SK-N-SH (cell line): Measurements from ENCODE around the gene CDH4. TPM values are rescaled to one million over a fixed set of nuclear protein-coding genes. Genes with fewer than 3 reads are reported as not detected.

Experiments
- CTCF ChIA-PET: fragments of 300-600, 350-600 bp; formaldehyde crosslinking; extraction: SDS; loops from one replicate; lab custom pipeline; 2021; lab: Yijun Ruan, JAX
- POLR2A ChIA-PET: fragments of 350-600 bp; sonication (Branson Sonifier 250); formaldehyde crosslinking; extraction: SDS; loops from one replicate; lab custom pipeline; 2020; ENCODE audit warnings: antibody characterized with exemption, inconsistent platforms; lab: Yijun Ruan, JAX
- DNase-seq: peaks from one replicate; pipeline ENCODE4 v3.0.0; 2012
- H2AFZ ChIP-seq: fragments of 200-600 bp; sonication (generic); 2 replicates; pipeline ENCODE4 v1.8.1; 2016; ENCODE audit warnings: antibody characterized with exemption, mild to moderate bottlenecking, low read depth
- H3F3A ChIP-seq: fragments of 200-600 bp; sonication (generic); replicated peaks from 2 replicates; pipeline ENCODE3; 2016; ENCODE audit warnings: antibody characterized with exemption, mild to moderate bottlenecking; ENCODE audit not compliant: insufficient read depth
- H3K27ac ChIP-seq, 2 experiments: fragments of 200-500 bp in 1 of 2; fragments of 200-600 bp in 1 of 2; sonication (Bioruptor generic) in 1 of 2; sonication (generic), shearing (Covaris generic) in 1 of 2; 2 replicates each; pipeline versions ENCODE4 v1.5.1 to v1.6.1; 2014 to 2016; ENCODE audit warnings: low read depth in 2 of 2, inconsistent platforms in 1 of 2, low read length in 1 of 2, mild to moderate bottlenecking in 1 of 2, mixed read lengths in 1 of 2
- H3K27me3 ChIP-seq: fragments of 200-600 bp; sonication (generic), shearing (Covaris generic); 2 replicates; pipeline ENCODE4 v1.6.1; 2016; ENCODE audit warnings: mixed run types; ENCODE audit not compliant: insufficient read depth
- H3K36me3 ChIP-seq, 2 experiments: fragments of 200-500 bp in 1 of 2; fragments of 200-600 bp in 1 of 2; sonication (Bioruptor generic) in 1 of 2; sonication (generic) in 1 of 2; replicated peaks in 1 of 2; 2 replicates each; pipeline versions ENCODE3 to v1.5.1; 2014 to 2016; ENCODE audit warnings: low read length in 1 of 2, mild to moderate bottlenecking in 1 of 2; ENCODE audit not compliant: insufficient read depth in 2 of 2, control insufficient read depth in 1 of 2
- H3K4me1 ChIP-seq, 2 experiments: fragments of 200-500 bp in 1 of 2; fragments of 200-600 bp in 1 of 2; sonication (Bioruptor generic) in 1 of 2; sonication (generic), shearing (Covaris generic) in 1 of 2; 2 replicates each; pipeline versions ENCODE4 v1.5.1 to v1.6.1; 2014 to 2016; ENCODE audit warnings: low read depth in 1 of 2, low read length in 1 of 2, mixed run types in 1 of 2; ENCODE audit not compliant: insufficient read depth in 2 of 2, control insufficient read depth in 1 of 2
- H3K4me2 ChIP-seq: fragments of 200-600 bp; sonication (generic), shearing (Covaris generic); 2 replicates; pipeline ENCODE4 v1.6.1; 2017; ENCODE audit warnings: mixed run types
- H3K4me3 ChIP-seq, 2 experiments: fragments of 200-500 bp in 1 of 2; fragments of 200-600 bp in 1 of 2; sonication (Bioruptor generic) in 1 of 2; sonication (generic), shearing (Covaris generic) in 1 of 2; 2 replicates each; pipeline versions ENCODE4 v1.5.1 to v1.8.1; 2014 to 2016; ENCODE audit warnings: low read depth in 2 of 2, inconsistent platforms in 1 of 2, low read length in 1 of 2, mild to moderate bottlenecking in 1 of 2, mixed read lengths in 1 of 2, moderate library complexity in 1 of 2
- H3K79me2 ChIP-seq: fragments of 200-600 bp; sonication (generic); 2 replicates; pipeline ENCODE4 v1.8.1; 2017; ENCODE audit warnings: mild to moderate bottlenecking; ENCODE audit not compliant: insufficient read depth
- H3K9ac ChIP-seq: fragments of 200-600 bp; sonication (generic); 2 replicates; pipeline ENCODE4 v1.6.1; 2017; ENCODE audit warnings: mixed run types
- H3K9me2 ChIP-seq: fragments of 200-600 bp; sonication (generic); 2 replicates; pipeline ENCODE4 v1.6.1; 2017; ENCODE audit warnings: mixed run types
- H3K9me3 ChIP-seq: fragments of 200-600 bp; sonication (generic); 2 replicates; pipeline ENCODE4 v1.6.1; 2017; ENCODE audit warnings: mixed run types, mild to moderate bottlenecking, moderate library complexity
- H4K20me1 ChIP-seq: fragments of 200-600 bp; sonication (generic); 2 replicates; pipeline ENCODE4 v1.6.1; 2017; ENCODE audit warnings: mild to moderate bottlenecking, mixed run types; ENCODE audit not compliant: insufficient read depth
- CHD2 ChIP-seq: fragments of 150-350 bp; IDR thresholded peaks from 2 replicates; pipeline ENCODE4 v1.6.1; 2018; ENCODE audit warnings: low read length; ENCODE audit not compliant: partially characterized antibody
- ELF1 ChIP-seq: IDR thresholded peaks from 2 replicates; pipeline ENCODE4 v1.4.0; 2012
- EP300 ChIP-seq, 2 experiments: IDR thresholded peaks; 2 replicates each; pipeline versions ENCODE4 v1.4.0 to v1.6.1; 2012; ENCODE audit warnings: borderline replicate concordance in 1 of 2, low read depth in 1 of 2, low read length in 1 of 2
- FOXJ3 ChIP-seq: sonication (generic); formaldehyde crosslinking; IDR thresholded peaks from 2 replicates; pipeline ENCODE4 v1.5.1; 2020; ENCODE audit warnings: mild to moderate bottlenecking, missing genetic modification reagents
- NFIC ChIP-seq: IDR thresholded peaks from 2 replicates; pipeline ENCODE4 v1.4.0; 2012; ENCODE audit warnings: borderline replicate concordance
- NRF1 ChIP-seq: IDR thresholded peaks from 2 replicates; pipeline ENCODE4 v1.6.1; 2012; ENCODE audit warnings: low read depth, mild to moderate bottlenecking, low read length
- POLR2AphosphoS5 ChIP-seq: IDR thresholded peaks from 2 replicates; pipeline ENCODE4 v1.6.1; 2012; ENCODE audit warnings: low read depth, low read length
- RAD21 ChIP-seq: IDR thresholded peaks from 2 replicates; pipeline ENCODE4 v1.6.1; 2012; ENCODE audit warnings: mild to moderate bottlenecking, low read length
- RCOR1 ChIP-seq: fragments of 150-350 bp; IDR thresholded peaks from 2 replicates; pipeline ENCODE4 v1.6.1; 2017; ENCODE audit warnings: antibody characterized with exemption, low read length
- RFX5 ChIP-seq: IDR thresholded peaks from 2 replicates; pipeline ENCODE4 v1.6.1; 2012; ENCODE audit warnings: mild to moderate bottlenecking, improper control_type of control experiment, low read length
- RXRA ChIP-seq: IDR thresholded peaks from 2 replicates; pipeline ENCODE4 v1.4.0; 2012; ENCODE audit warnings: low read depth, mild to moderate bottlenecking, borderline replicate concordance
- SIN3A ChIP-seq: IDR thresholded peaks from 2 replicates; pipeline ENCODE4 v1.6.1; 2012; ENCODE audit warnings: low read depth, mild to moderate bottlenecking, low read length, moderate library complexity, borderline replicate concordance
- TEAD4 ChIP-seq: IDR thresholded peaks from 2 replicates; pipeline ENCODE4 v1.4.0; 2012; ENCODE audit warnings: mild to moderate bottlenecking, borderline replicate concordance; ENCODE audit not compliant: insufficient read depth
- USF1 ChIP-seq: IDR thresholded peaks from 2 replicates; pipeline ENCODE4 v1.4.0; 2012; ENCODE audit warnings: low read depth, borderline replicate concordance
- YY1 ChIP-seq: IDR thresholded peaks from 2 replicates; pipeline ENCODE4 v1.4.0; 2012; ENCODE audit warnings: low read depth, mild to moderate bottlenecking
- WGBS: methylation state at CpG from one replicate; pipeline ENCODE4 v1.1.6; 2017; ENCODE audit warnings: low lambda C conversion rate; 5-methylcytosine and 5-hydroxymethylcytosine counted together
- polyA plus RNA-seq, 3 experiments: library from polyadenylated mRNA; depleted of rRNA; stranded (reverse); fragments of >200 nt; gene quantifications; 2 replicates each; pipeline ENCODE4 v1.2.3, GENCODE V29; 2012
- TF ChIP-seq, protein P1 (sequence below): IDR thresholded peaks from 2 replicates; pipeline ENCODE4 v1.4.0; 2012; ENCODE audit warnings: low read depth
- TF ChIP-seq, protein P2 (sequence below): fragments of 150-350 bp; IDR thresholded peaks from 2 replicates; pipeline ENCODE4 v1.6.1; 2016; ENCODE audit warnings: mild to moderate bottlenecking, low read depth, low read length
- TF ChIP-seq, protein P3 (sequence below): fragments of 150-350 bp; IDR thresholded peaks from 2 replicates; pipeline ENCODE4 v1.6.1; 2017; ENCODE audit warnings: antibody characterized with exemption, low read length, low read depth, borderline replicate concordance

CDH4 gene
- polyA plus RNA-seq, 1 of the 3 experiments (the other 2 are of a cell fraction) = not detected

DNA sequence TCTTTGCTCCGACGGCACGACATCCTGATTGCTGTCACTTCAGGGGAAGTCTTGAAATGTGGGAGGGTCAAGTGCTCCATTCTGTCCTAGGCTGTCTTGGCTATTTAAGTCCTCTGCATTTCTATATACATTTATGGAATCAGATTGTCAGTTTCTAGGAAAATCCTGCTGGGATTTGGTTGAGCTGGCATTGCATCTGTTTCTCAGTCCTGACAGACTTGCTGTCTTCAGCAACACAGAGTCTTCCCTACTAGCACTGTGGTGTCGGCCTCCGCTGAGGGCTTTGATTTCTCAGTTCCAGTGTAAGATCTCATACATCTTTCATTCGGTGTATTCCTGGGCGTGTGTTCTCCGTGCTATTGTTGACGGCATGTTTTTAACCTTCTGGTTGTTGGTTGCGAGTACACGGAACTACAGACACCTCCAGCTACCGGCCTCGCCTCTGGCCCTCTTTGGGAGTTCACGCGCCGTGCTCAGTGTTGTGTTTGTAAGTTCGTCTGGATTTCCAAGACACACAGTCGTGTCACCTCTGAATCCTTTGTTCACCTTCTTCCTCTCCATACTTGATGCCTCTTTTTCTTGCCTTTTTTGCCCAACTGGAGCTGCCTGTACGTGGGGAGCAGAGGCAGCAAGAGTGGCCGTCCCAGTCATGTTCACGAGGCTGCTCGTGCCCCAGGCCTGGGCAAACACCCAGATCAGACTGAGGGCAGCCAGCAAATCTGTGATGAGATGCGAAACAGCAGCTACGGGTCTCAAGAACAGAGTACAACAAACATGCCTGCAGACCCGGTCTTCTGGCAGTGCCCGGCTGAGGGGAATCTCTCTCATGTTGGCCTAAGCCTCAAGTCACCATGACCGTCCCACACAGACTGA, 720.8 kb downstream of the CDH4 start:
- Histone ChIP-seq H3K36me3 (peaks cover 10 to 33% of the 10 kb centered on the region in 2 experiments), H3K9me2 (no peaks in the 10 kb centered on the region), H3K4me3 (no peak overlapping the region), H3K27me3 (no peaks in the 10 kb centered on the region), H3K27ac (no peak overlapping the region), H3F3A (no peaks in the 10 kb centered on the region), H3K79me2 (no peaks in the 10 kb centered on the region), H3K9me3 (no peaks in the 10 kb centered on the region), H4K20me1 (no peaks in the 10 kb centered on the region), H3K9ac (no peak overlapping the region), H3K4me2 (no peak overlapping the region), H2AFZ (no peak overlapping the region), H3K4me1 (no peaks in the 10 kb centered on the region)
- no peak for TF ChIP-seq RXRA
- TF ChIP-seq, protein P1, sequence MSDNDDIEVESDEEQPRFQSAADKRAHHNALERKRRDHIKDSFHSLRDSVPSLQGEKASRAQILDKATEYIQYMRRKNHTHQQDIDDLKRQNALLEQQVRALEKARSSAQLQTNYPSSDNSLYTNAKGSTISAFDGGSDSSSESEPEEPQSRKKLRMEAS = no peak
- no peak for TF ChIP-seq EP300 (IDR thresholded peaks at IDR 0.05; ENCODE audit: borderline replicate concordance in 1 of 2, low read depth in 1 of 2, low read length in 1 of 2)
- TF ChIP-seq RAD21 = no peak
- no peak for TF ChIP-seq YY1
- TF ChIP-seq, protein P2, sequence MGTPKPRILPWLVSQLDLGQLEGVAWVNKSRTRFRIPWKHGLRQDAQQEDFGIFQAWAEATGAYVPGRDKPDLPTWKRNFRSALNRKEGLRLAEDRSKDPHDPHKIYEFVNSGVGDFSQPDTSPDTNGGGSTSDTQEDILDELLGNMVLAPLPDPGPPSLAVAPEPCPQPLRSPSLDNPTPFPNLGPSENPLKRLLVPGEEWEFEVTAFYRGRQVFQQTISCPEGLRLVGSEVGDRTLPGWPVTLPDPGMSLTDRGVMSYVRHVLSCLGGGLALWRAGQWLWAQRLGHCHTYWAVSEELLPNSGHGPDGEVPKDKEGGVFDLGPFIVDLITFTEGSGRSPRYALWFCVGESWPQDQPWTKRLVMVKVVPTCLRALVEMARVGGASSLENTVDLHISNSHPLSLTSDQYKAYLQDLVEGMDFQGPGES = no peak
- TF ChIP-seq, protein P3, sequence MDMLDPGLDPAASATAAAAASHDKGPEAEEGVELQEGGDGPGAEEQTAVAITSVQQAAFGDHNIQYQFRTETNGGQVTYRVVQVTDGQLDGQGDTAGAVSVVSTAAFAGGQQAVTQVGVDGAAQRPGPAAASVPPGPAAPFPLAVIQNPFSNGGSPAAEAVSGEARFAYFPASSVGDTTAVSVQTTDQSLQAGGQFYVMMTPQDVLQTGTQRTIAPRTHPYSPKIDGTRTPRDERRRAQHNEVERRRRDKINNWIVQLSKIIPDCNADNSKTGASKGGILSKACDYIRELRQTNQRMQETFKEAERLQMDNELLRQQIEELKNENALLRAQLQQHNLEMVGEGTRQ = no peak
- TF ChIP-seq NFIC = no peak
- no peak for TF ChIP-seq POLR2AphosphoS5
- no peak for TF ChIP-seq RFX5
- TF ChIP-seq RCOR1 = no peak
- WGBS = 94% methylated on average over 26 of the region's 27 CpGs
- ChIA-PET POLR2A (no interaction called here), CTCF (no interaction called here)
- DNase-seq = no peak

DNA sequence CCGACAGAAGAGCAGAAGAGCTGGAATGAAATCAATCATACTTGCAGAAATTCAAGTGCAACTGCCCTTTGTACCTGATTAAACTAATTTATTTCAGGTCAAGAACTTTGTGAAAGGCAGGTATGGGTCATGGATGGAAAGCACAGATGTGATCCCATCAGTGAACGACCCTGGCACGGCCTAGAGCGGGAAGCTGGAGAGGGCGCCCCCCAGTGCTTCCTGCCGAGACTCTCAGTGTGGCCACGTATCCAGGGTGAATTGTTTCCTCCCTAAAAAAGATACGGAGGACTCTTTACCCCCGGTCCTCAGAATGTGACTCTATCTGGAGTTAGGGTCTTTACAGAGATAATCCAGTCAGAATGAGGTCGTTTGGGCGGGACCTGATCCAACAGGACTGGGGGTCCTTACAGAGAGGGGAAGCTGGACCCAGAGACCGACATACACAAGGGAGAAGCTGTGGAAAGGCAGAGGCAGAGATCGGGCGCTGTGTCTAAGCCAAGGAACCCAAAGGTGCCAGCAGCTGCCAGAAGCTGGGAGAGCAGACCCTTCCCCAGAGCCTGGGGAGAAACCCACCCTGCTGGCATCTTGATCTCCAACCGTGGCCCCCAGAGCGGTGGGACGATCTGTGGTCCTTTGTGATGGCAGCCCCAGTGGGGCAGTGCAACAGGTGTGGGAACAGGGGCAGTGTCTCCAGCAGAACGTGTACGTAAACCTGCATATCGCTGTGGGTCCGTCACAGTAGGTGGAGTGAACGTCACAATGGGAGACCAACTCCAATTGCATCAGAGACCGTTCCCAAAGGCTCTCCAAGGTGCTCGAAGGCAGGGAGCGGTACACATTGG, 721.7 kb downstream of the CDH4 start:
- Histone ChIP-seq H3K4me1 (no peaks in the 10 kb centered on the region), H3K9me3 (no peaks in the 10 kb centered on the region), H3K4me2 (no peak overlapping the region), H2AFZ (no peak overlapping the region), H3F3A (no peaks in the 10 kb centered on the region), H3K9me2 (no peaks in the 10 kb centered on the region), H4K20me1 (no peaks in the 10 kb centered on the region), H3K79me2 (no peaks in the 10 kb centered on the region), H3K36me3 (peaks cover 10 to 33% of the 10 kb centered on the region in 2 experiments), H3K4me3 (no peak overlapping the region), H3K27me3 (no peaks in the 10 kb centered on the region), H3K27ac (no peak overlapping the region), H3K9ac (no peak overlapping the region)
- 95% methylated on average over 11 of the region's 25 CpGs for WGBS
- no peak for DNase-seq
- TF ChIP-seq RXRA (no peak), CHD2 (no peak), NRF1 (no peak), SIN3A (no peak), FOXJ3 (no peak), USF1 (no peak), TEAD4 (no peak), NFIC (no peak), ELF1 (no peak), POLR2AphosphoS5 (no peak)
- ChIA-PET POLR2A (no interaction called here), CTCF (no interaction called here)
